Measurements from ENCODE around the gene UPK2.

Gene UPK2

DNA sequence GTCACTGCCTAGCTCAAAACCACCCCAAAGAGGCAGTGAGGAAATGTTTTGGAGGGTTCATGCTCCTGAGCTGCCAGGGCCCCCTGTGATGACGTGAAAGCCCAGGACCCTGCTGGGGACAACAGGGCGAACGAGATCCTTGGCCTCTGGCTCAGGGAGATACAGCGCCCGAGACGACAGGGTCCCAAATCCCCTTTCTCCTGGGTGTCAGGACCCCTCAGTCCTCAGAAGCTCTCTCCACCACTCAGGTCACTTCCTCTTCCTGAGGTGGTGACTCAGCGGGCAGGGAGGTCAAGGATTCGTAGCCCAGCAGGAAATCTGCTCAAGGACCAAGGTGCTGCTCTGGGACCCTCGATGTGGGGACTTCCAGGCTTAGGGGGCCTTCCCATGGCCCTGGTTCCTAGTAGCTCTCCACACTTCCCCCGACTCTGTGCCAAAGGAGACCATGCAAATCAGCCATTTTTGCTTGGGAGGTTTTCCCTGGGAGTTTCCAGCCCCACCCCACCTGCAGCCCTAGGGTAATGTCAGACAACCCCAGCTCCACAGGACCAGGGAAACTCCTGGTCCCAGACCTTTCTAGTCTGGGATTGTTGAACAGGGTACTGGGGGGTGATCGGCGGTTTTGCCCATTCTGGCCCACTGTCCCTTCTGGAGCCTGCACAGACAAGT lies 43.2 kb upstream of the UPK2 start:
- no peak overlapping the region for H3K27ac ChIP-seq (ENCODE audit: insufficient read depth, low read depth, low read length, poor library complexity, severe bottlenecking)
- 50 to 54% methylated on average over 12 of the region's 12 CpGs for WGBS, 2 experiments
- no peak overlapping the region for H3K4me3 ChIP-seq (ENCODE audit: insufficient read depth, low read depth, low read length)

DNA sequence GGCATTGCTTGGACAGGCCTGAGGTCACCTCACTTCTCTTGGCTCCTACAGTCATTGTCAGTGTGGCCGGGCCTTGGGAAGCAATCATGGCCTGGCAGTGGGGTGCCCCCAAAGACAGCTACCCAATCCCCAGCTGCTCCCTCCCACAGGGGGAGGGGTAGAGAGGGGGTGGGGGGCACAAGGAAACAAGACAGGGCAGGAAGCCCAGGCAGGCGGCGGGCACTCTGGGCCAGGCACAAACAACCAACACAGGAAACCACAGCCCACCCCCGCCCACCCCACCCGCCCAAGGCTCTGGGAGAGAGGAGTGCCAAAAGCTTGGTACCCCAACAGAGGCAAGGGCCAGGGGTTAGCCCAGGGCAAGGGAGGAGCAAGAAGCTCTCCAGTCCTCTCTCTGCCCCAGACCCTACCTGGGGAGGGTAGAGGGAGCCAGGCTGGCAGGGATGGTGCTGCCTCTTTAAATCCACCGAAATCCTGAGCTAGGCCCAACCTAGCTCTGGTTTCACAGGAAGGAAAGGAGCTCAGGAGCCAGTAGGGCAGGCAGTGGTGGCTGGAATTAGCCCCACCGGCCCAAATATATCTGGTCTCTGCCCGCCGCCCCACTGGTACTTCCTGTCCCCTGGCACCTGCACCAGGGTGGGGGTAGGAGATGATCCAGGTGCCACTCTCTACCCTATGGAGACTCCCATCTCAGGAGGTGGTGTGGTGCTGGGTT lies 42.5 kb upstream of the UPK2 start:
- no peak overlapping the region for H3K27ac ChIP-seq (ENCODE audit: insufficient read depth, low read depth, low read length, poor library complexity, severe bottlenecking)
- H3K27me3 ChIP-seq (ENCODE audit: control insufficient read depth, insufficient read depth, low read length, poor library complexity, severe bottlenecking) = no peaks in the 10 kb centered on the region
- H3K4me3 ChIP-seq (ENCODE audit: insufficient read depth, low read depth, low read length) = no peak overlapping the region
- no peaks in the 10 kb centered on the region for H3K9me3 ChIP-seq (ENCODE audit: control insufficient read depth, low read length)
- 52 to 67% methylated on average over 7 to 9 of the region's 9 CpGs for WGBS, 2 experiments
- no peaks in the 10 kb centered on the region for H3K36me3 ChIP-seq (ENCODE audit: control insufficient read depth, insufficient read depth, low read length)
- peaks cover 84% of the 10 kb centered on the region for H3K4me1 ChIP-seq (ENCODE audit: control insufficient read depth, insufficient read depth, low read length)

More for the DNA sequence above, 43.2 kb upstream of the UPK2 start:
- Histone ChIP-seq H3K4me1 (ENCODE audit: control insufficient read depth, insufficient read depth, low read length) (peaks cover 91% of the 10 kb centered on the region), H3K9me3 (ENCODE audit: control insufficient read depth, low read length) (no peaks in the 10 kb centered on the region), H3K27me3 (ENCODE audit: control insufficient read depth, insufficient read depth, low read length, poor library complexity, severe bottlenecking) (no peaks in the 10 kb centered on the region), H3K36me3 (ENCODE audit: control insufficient read depth, insufficient read depth, low read length) (no peaks in the 10 kb centered on the region)

DNA sequence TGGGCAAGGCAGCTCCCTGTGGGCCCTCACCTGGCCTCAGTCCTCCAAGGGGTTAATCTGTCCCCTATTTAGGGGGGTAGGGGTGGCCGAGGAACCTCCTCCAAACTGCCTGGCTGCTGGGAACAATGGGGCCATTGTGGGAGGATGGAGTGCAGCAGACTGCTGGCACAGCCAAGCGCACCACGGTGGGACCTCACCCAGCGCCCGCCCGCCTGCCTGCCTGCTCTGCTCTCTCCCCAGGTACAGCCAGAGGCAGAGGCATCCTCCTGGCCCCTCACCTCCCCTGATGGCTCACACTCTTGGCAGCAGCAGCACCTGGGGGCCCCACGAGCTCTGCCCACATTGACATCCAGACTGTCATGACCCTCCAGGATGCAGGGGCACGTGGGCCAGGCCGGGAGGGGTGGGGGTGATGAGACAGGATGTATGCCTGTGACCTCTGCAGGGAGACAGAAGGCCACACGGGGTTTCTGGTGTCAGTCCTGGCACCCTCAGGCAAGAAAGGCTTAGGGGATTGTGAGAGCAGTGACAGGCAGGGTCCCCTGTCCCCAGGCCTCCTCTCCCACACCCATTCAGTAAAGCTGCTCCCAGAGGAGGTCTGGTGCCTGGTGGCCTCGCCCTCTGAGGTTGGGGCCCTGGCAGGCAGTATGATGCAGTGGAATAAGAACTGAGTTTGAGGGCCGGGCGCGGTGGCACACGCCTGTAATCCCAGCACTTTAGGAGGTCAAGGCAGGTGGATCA lies 41.8 kb upstream of the UPK2 start:
- H3K27ac ChIP-seq (ENCODE audit: insufficient read depth, low read depth, low read length, poor library complexity, severe bottlenecking) = no peak overlapping the region
- WGBS, 2 experiments = 45 to 46% methylated on average over 15 of the region's 15 CpGs
- peaks cover 81% of the 10 kb centered on the region for H3K4me1 ChIP-seq (ENCODE audit: control insufficient read depth, insufficient read depth, low read length)
- H3K36me3 ChIP-seq (ENCODE audit: control insufficient read depth, insufficient read depth, low read length) = no peaks in the 10 kb centered on the region
- no peaks in the 10 kb centered on the region for H3K27me3 ChIP-seq (ENCODE audit: control insufficient read depth, insufficient read depth, low read length, poor library complexity, severe bottlenecking)
- H3K4me3 ChIP-seq (ENCODE audit: insufficient read depth, low read depth, low read length) = no peak overlapping the region
- H3K9me3 ChIP-seq (ENCODE audit: control insufficient read depth, low read length) = no peaks in the 10 kb centered on the region

DNA sequence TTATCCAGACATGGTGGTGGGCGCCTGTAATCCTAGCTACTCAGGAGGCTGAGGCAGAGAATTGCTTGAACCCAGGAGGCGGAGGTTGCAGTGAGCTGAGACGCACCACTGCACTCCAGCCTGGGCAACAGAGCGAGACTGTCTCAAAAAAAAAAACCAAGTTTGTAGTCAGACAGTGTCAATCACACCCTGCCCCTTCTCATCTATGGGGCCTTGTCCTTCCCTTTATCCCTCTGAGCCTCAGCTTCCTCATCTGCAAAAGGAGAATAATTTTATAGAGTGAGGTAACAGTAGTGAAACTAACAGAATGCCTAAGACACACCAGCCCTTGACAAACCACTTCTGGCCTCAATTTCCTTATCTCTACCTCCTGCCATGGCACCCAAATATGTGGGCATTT lies 41.1 kb upstream of the UPK2 start:
- Histone ChIP-seq H3K27me3 (ENCODE audit: control insufficient read depth, insufficient read depth, low read length, poor library complexity, severe bottlenecking) (no peaks in the 10 kb centered on the region), H3K36me3 (ENCODE audit: control insufficient read depth, insufficient read depth, low read length) (no peaks in the 10 kb centered on the region), H3K4me1 (ENCODE audit: control insufficient read depth, insufficient read depth, low read length) (peaks cover 81% of the 10 kb centered on the region), H3K9me3 (ENCODE audit: control insufficient read depth, low read length) (no peaks in the 10 kb centered on the region), H3K4me3 (ENCODE audit: insufficient read depth, low read depth, low read length) (no peak overlapping the region), H3K27ac (ENCODE audit: insufficient read depth, low read depth, low read length, poor library complexity, severe bottlenecking) (no peak overlapping the region)
- 88 to 91% methylated on average over 4 of the region's 4 CpGs for WGBS, 2 experiments

DNA sequence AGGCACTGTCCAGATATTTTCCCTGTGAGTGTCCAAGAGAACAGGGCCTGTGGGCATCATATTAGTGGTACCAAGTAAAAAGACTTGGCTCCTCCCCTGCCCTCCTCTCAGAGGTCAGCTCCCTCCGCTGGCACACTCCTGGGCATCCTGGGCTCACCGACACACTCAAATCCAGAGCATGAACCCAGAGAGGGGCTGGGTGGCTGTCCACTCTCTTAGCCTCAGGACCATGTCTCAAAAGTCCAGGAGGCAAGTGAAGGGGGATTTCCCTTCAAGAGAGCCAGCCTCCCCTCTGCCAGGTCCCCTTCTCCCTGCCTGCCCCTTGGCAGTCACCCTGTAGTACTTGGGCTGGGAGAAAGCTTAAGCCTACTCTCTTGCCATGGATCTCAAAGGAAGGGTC lies 40.7 kb upstream of the UPK2 start:
- 92 to 93% methylated on average over 2 of the region's 2 CpGs for WGBS, 2 experiments
- H3K27me3 ChIP-seq (ENCODE audit: control insufficient read depth, insufficient read depth, low read length, poor library complexity, severe bottlenecking) = no peaks in the 10 kb centered on the region
- no peak overlapping the region for H3K4me3 ChIP-seq (ENCODE audit: insufficient read depth, low read depth, low read length)
- no peaks in the 10 kb centered on the region for H3K36me3 ChIP-seq (ENCODE audit: control insufficient read depth, insufficient read depth, low read length)
- H3K4me1 ChIP-seq (ENCODE audit: control insufficient read depth, insufficient read depth, low read length) = peaks cover 82% of the 10 kb centered on the region
- no peak overlapping the region for H3K27ac ChIP-seq (ENCODE audit: insufficient read depth, low read depth, low read length, poor library complexity, severe bottlenecking)
- H3K9me3 ChIP-seq (ENCODE audit: control insufficient read depth, low read length) = no peaks in the 10 kb centered on the region

DNA sequence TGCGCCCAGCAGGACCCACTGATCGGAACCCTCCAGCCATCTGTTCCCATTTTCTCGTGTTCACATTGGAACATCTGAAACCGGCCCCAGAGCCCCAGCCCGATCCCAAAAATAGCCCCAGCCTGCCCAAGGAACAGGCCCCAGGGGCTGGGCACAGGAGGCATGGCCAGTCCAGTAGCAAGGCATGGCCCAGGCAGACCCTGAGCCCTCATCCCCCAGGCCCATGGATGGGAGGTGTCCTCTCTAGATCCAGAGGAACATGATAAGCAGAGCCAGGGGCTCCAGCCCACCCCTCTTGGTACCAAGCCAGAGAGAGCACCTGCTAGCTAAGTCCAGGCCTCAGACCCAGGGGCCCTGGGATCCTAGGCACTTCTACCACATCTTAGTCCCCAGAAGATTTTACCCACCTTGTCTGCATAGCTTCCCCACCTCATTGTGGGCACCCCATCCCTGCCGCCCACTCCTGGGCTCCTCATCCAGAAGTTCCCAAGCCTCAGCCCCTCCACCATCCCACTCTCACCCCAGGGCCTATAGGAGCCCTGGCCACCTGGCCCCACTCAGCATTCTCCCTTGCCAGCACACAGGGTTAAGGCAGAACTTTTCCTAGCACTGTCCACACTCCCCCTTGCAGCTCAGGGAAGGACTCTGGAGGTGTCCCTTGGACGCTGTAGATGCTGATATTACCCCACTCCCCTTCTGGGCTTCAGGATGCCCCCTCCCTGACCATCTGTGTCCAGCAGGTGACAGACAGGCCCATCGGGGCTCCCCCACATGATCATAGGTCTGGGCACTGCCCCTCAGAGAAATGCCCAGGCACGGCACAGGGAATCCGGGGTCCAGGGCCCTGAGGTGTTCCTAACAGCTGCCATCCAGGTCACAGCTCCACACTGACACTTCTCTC lies 39.9 kb upstream of the UPK2 start:
- Histone ChIP-seq H3K36me3 (ENCODE audit: control insufficient read depth, insufficient read depth, low read length) (no peaks in the 10 kb centered on the region), H3K27ac (ENCODE audit: insufficient read depth, low read depth, low read length, poor library complexity, severe bottlenecking) (peak overlapping the region; percentile 84), H3K27me3 (ENCODE audit: control insufficient read depth, insufficient read depth, low read length, poor library complexity, severe bottlenecking) (no peaks in the 10 kb centered on the region), H3K9me3 (ENCODE audit: control insufficient read depth, low read length) (no peaks in the 10 kb centered on the region), H3K4me3 (ENCODE audit: insufficient read depth, low read depth, low read length) (no peak overlapping the region), H3K4me1 (ENCODE audit: control insufficient read depth, insufficient read depth, low read length) (peaks cover 84% of the 10 kb centered on the region)
- WGBS, 2 experiments = 59 to 61% methylated on average over 10 of the region's 10 CpGs

DNA sequence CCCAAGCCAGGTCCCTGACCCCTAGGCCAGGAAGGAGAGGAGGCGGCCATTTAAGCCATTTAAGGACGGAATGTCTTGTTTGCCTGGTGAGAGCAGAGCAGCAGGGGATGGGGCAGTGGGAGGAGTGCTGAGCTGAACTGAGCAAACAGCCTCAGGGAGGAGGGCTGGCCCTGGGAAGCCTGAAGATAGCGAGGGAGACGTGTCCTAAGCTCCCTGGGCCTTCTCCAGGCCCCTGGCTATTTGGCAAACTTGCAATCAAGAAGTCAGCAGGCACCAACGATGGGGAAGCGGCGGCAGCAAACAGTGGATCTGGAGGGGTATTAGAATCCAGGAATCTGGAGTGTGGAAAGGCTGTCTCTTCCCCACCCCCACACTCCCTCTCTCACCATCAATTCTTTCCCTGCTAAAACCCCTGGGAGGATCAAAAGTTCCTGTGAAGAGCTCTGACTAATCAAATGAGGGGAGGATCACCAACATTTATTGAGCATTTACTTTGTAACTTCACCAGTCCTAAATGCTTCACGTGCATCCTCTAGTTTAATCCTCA lies 39.2 kb upstream of the UPK2 start:
- Histone ChIP-seq H3K27me3 (ENCODE audit: control insufficient read depth, insufficient read depth, low read length, poor library complexity, severe bottlenecking) (no peaks in the 10 kb centered on the region), H3K9me3 (ENCODE audit: control insufficient read depth, low read length) (no peaks in the 10 kb centered on the region), H3K36me3 (ENCODE audit: control insufficient read depth, insufficient read depth, low read length) (no peaks in the 10 kb centered on the region), H3K27ac (ENCODE audit: insufficient read depth, low read depth, low read length, poor library complexity, severe bottlenecking) (peak overlapping the region; percentile 84), H3K4me3 (ENCODE audit: insufficient read depth, low read depth, low read length) (no peak overlapping the region), H3K4me1 (ENCODE audit: control insufficient read depth, insufficient read depth, low read length) (peaks cover 84% of the 10 kb centered on the region)
- 1 to 2% methylated on average over 8 of the region's 8 CpGs for WGBS, 2 experiments

DNA sequence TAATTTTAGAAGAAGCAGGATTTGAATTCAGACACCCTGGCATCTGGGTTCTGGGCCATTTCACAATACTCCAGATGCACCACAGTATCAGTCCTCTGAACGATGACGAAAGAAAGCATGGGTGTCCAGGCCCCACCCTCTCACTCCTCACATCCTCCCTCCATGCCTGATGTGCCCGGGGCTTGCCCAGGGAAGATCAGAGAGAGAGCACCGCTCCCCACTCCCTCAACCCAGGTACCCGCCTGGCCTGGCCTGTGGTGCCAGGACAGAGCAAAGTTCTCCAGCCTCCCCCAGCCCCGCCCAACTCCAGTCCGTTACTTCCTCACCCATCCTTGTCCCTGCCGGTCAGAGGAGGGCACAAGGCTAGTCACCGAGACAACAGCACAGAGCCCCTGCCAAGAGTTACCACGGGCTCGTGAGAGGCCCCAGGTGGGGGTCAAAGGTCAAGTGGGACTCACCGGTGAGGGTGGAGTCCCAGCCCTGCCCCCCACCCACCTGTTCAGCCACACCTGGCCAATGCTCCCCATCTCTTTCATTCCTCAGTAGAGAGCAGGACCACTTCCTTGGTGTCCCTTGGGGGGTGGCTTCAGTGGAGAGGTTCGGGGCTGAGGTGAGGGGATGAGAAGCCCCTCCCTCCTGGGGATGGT lies 38.5 kb upstream of the UPK2 start:
- WGBS, 2 experiments = 21 to 23% methylated on average over 13 of the region's 13 CpGs
- Histone ChIP-seq H3K27me3 (ENCODE audit: control insufficient read depth, insufficient read depth, low read length, poor library complexity, severe bottlenecking) (no peaks in the 10 kb centered on the region), H3K36me3 (ENCODE audit: control insufficient read depth, insufficient read depth, low read length) (no peaks in the 10 kb centered on the region), H3K4me1 (ENCODE audit: control insufficient read depth, insufficient read depth, low read length) (peaks cover 84% of the 10 kb centered on the region), H3K27ac (ENCODE audit: insufficient read depth, low read depth, low read length, poor library complexity, severe bottlenecking) (peak overlapping the region; percentile 84), H3K4me3 (ENCODE audit: insufficient read depth, low read depth, low read length) (no peak overlapping the region), H3K9me3 (ENCODE audit: control insufficient read depth, low read length) (no peaks in the 10 kb centered on the region)

DNA sequence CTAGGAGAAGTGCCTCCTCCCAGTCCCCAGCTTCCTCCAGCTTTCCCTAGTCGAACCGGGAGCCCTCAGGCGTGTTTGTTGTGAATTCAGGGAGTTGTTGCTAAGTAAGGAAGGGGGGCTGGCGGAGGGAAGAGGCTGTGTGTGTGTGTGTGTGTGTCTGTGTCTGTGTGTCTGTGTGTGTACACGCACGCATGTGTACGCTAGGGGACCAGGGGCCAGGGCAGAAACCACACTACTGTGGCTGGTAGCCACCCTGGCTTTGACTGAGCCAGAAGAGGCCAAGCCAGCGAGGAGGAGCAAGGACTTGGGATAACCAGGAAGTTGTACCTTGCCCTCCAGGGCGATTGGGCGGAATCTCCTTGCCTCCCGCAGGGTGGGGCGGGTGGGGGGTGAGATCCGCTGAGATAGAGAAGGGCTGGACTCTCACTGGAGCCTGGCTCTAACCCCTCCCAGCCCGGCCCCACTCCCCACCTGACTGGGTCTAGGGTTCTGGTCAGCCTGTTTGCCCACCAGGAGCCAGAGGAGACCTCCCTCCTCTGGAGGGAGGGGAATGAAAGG lies 37.9 kb upstream of the UPK2 start:
- no peaks in the 10 kb centered on the region for H3K9me3 ChIP-seq (ENCODE audit: control insufficient read depth, low read length)
- no peak overlapping the region for H3K4me3 ChIP-seq (ENCODE audit: insufficient read depth, low read depth, low read length)
- WGBS, 2 experiments = 10 to 11% methylated on average over 13 to 14 of the region's 14 CpGs
- H3K4me1 ChIP-seq (ENCODE audit: control insufficient read depth, insufficient read depth, low read length) = peaks cover 84% of the 10 kb centered on the region
- H3K27me3 ChIP-seq (ENCODE audit: control insufficient read depth, insufficient read depth, low read length, poor library complexity, severe bottlenecking) = no peaks in the 10 kb centered on the region
- H3K36me3 ChIP-seq (ENCODE audit: control insufficient read depth, insufficient read depth, low read length) = no peaks in the 10 kb centered on the region
- H3K27ac ChIP-seq (ENCODE audit: insufficient read depth, low read depth, low read length, poor library complexity, severe bottlenecking) = peak overlapping the region; percentile 84
